ENCODE results near the gene RNF150.

DNA sequence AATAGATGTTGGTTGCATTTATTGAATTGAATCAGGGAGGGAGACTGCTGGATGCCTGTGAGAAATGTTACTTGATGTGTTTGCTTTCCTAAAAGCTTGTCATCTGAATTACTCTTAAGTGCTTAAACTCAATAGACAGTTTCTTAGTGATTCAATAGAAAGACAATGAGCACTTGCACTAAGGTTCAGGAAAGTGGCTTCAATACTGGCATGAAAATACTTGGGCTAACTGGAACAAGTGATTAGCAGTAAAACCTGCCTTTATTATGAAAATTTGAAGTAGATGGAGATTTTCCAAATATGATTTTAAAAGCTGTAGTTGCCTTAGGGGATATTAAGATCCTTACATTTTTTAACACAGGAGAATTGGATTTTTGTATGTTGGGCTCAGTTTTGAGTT is 123.3 kb downstream of the RNF150 start:
- TF ChIP-seq, protein P1, sequence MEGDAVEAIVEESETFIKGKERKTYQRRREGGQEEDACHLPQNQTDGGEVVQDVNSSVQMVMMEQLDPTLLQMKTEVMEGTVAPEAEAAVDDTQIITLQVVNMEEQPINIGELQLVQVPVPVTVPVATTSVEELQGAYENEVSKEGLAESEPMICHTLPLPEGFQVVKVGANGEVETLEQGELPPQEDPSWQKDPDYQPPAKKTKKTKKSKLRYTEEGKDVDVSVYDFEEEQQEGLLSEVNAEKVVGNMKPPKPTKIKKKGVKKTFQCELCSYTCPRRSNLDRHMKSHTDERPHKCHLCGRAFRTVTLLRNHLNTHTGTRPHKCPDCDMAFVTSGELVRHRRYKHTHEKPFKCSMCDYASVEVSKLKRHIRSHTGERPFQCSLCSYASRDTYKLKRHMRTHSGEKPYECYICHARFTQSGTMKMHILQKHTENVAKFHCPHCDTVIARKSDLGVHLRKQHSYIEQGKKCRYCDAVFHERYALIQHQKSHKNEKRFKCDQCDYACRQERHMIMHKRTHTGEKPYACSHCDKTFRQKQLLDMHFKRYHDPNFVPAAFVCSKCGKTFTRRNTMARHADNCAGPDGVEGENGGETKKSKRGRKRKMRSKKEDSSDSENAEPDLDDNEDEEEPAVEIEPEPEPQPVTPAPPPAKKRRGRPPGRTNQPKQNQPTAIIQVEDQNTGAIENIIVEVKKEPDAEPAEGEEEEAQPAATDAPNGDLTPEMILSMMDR (conservative IDR thresholded peaks at IDR 0.05) = no peak
- TF ChIP-seq EZH2 (IDR thresholded peaks at IDR 0.05; ENCODE audit: low read depth) = no peak

Measured in PC-9 (cell line).